WTC11 (cell line): ENCODE results near the gene KRTAP25-1. TPM values are rescaled to one million over a fixed set of nuclear protein-coding genes. Genes with fewer than 3 reads are reported as not detected.

Source experiments
- ATAC-seq: fragments of 200-7000 bp; cut with Tn5 transposase; 2 replicates; pipeline ENCODE4 v1.10.0; 2021; ENCODE audit warnings: mild to moderate bottlenecking, moderate library complexity
- CTCF ChIA-PET: fragments of 300-600 bp; sonication (Branson Sonifier 250); formaldehyde crosslinking; loops from one replicate; lab custom pipeline; 2021; ENCODE audit warnings: antibody characterized with exemption; lab: Charles Lee
- POLR2A ChIA-PET: fragments of 350-600 bp; sonication (Branson Sonifier 250); formaldehyde crosslinking; loops from one replicate; lab custom pipeline; 2021; ENCODE audit warnings: antibody characterized with exemption; lab: Charles Lee
- DNase-seq: peaks from one replicate; pipeline ENCODE4 v3.0.0; 2021; ENCODE audit warnings: low spot score
- H3K27ac Mint-ChIP-seq: 2 replicates; pipeline ENCODE4 v1.8.0; 2021; ENCODE audit warnings: mixed read lengths
- H3K27me3 Mint-ChIP-seq: 2 replicates; pipeline ENCODE4 v1.8.0; 2021; ENCODE audit warnings: low read depth, mild to moderate bottlenecking, moderate library complexity, mixed read lengths
- H3K36me3 Mint-ChIP-seq: 2 replicates; pipeline ENCODE4 v1.8.0; 2021; ENCODE audit warnings: mixed read lengths
- H3K4me1 Mint-ChIP-seq: 2 replicates; pipeline ENCODE4 v1.8.0; 2022; ENCODE audit warnings: mixed read lengths
- H3K4me3 Mint-ChIP-seq: 2 replicates; pipeline ENCODE4 v1.8.0; 2021; ENCODE audit warnings: mild to moderate bottlenecking, moderate library complexity, mixed read lengths
- H3K9me3 Mint-ChIP-seq: 2 replicates; pipeline ENCODE4 v1.8.0; 2021; ENCODE audit warnings: mixed read lengths
- ATF1 ChIP-seq: sonication (generic); formaldehyde crosslinking; IDR thresholded peaks from 2 replicates; pipeline ENCODE4 v1.8.1; 2023; ENCODE audit warnings: mild to moderate bottlenecking, moderate library complexity, missing genetic modification reagents
- CDX4 ChIP-seq: fragments of 250-450 bp; sonication (Bioruptor Pico); IDR thresholded peaks from 2 replicates; pipeline ENCODE4 v1.9.0; 2021; ENCODE audit warnings: moderate library complexity, mild to moderate bottlenecking, inconsistent platforms, borderline replicate concordance
- ELF4 ChIP-seq: sonication (generic); formaldehyde crosslinking; IDR thresholded peaks from 2 replicates; pipeline ENCODE4 v1.8.1; 2022; ENCODE audit warnings: low read depth, mild to moderate bottlenecking, moderate library complexity, missing genetic modification reagents
- GRHL2 ChIP-seq: fragments of 250-450 bp; sonication (Bioruptor Pico); IDR thresholded peaks from 2 replicates; pipeline ENCODE4 v1.8.0; 2022; ENCODE audit warnings: mild to moderate bottlenecking, moderate library complexity; ENCODE audit not compliant: insufficient replicate concordance, severe bottlenecking
- JUN ChIP-seq: sonication (generic); formaldehyde crosslinking; IDR thresholded peaks from 2 replicates; pipeline ENCODE4 v1.8.0; 2023; ENCODE audit warnings: mild to moderate bottlenecking, missing genetic modification reagents
- MXD4 ChIP-seq: fragments of 250-450 bp; sonication (Bioruptor Pico); IDR thresholded peaks from 2 replicates; pipeline ENCODE4 v1.8.0; 2021; ENCODE audit warnings: mild to moderate bottlenecking, moderate library complexity, borderline replicate concordance
- NR3C1 ChIP-seq: sonication (generic); formaldehyde crosslinking; conservative IDR thresholded peaks from 2 replicates; pipeline ENCODE4 v1.8.1; 2023; ENCODE audit warnings: low read depth, mild to moderate bottlenecking, missing genetic modification reagents
- PRRX2 ChIP-seq: fragments of 250-450 bp; sonication (Bioruptor Pico); IDR thresholded peaks from 2 replicates; pipeline ENCODE4 v1.8.0; 2021; ENCODE audit warnings: mild to moderate bottlenecking
- SP1 ChIP-seq: sonication (generic); formaldehyde crosslinking; conservative IDR thresholded peaks from 2 replicates; pipeline ENCODE4 v1.8.1; 2022; ENCODE audit warnings: missing genetic modification reagents
- TCF7 ChIP-seq: sonication (generic); formaldehyde crosslinking; IDR thresholded peaks from 2 replicates; pipeline ENCODE4 v1.8.0; 2022; ENCODE audit warnings: mild to moderate bottlenecking, low read depth, missing genetic modification reagents, moderate library complexity
- TP53 ChIP-seq: sonication (generic); formaldehyde crosslinking; IDR thresholded peaks from 2 replicates; pipeline ENCODE4 v1.8.1; 2023; ENCODE audit warnings: mild to moderate bottlenecking, missing genetic modification reagents
- USF2 ChIP-seq: sonication (generic); formaldehyde crosslinking; IDR thresholded peaks from 2 replicates; pipeline ENCODE4 v1.8.1; 2023; ENCODE audit warnings: mild to moderate bottlenecking, missing genetic modification reagents, moderate library complexity
- ZNF416 ChIP-seq: fragments of 250-450 bp; sonication (Bioruptor Pico); IDR thresholded peaks from 2 replicates; pipeline ENCODE4 v1.9.0; 2021; ENCODE audit warnings: mild to moderate bottlenecking, inconsistent platforms
- total RNA-seq: library from RNA; stranded (reverse); gene quantifications from 3 replicates; pipeline ENCODE4 v1.2.3, GENCODE V29; 2021
- TF ChIP-seq, protein P1 (sequence below): sonication (generic); formaldehyde crosslinking; IDR thresholded peaks from 2 replicates; pipeline ENCODE4 v1.8.0; 2022; ENCODE audit warnings: missing genetic modification reagents
- TF ChIP-seq, protein P2 (sequence below): sonication (generic); formaldehyde crosslinking; IDR thresholded peaks from 2 replicates; pipeline ENCODE4 v1.8.0; 2022; ENCODE audit warnings: mild to moderate bottlenecking, missing genetic modification reagents
- TF ChIP-seq, protein P3 (sequence below): sonication (generic); formaldehyde crosslinking; IDR thresholded peaks from 2 replicates; pipeline ENCODE4 v1.8.1; 2023; ENCODE audit warnings: mild to moderate bottlenecking, missing genetic modification reagents, borderline replicate concordance
- TF ChIP-seq, protein P4 (sequence below): sonication (generic); formaldehyde crosslinking; IDR thresholded peaks from 2 replicates; pipeline ENCODE4 v1.8.1; 2022; ENCODE audit warnings: mild to moderate bottlenecking, moderate library complexity, missing genetic modification reagents
- TF ChIP-seq, protein P5 (sequence below): sonication (generic); formaldehyde crosslinking; IDR thresholded peaks from 2 replicates; pipeline ENCODE4 v1.8.0; 2022; ENCODE audit warnings: mild to moderate bottlenecking, missing genetic modification reagents

Gene KRTAP25-1
- total RNA-seq, 1 experiment from 2014 or later = not detected

- H3K27ac Mint-ChIP-seq = no peak overlapping the region
- POLR2A ChIA-PET = no interaction called here
- TF ChIP-seq ZNF416 (CRISPR knock-in tag) (no peak), PRRX2 (CRISPR knock-in tag) (no peak), CDX4 (CRISPR knock-in tag) (no peak), TCF7 (CRISPR knock-in tag) (no peak), USF2 (CRISPR knock-in tag) (no peak), TP53 (CRISPR knock-in tag) (no peak), GRHL2 (CRISPR knock-in tag) (no peak), JUN (no peak), ATF1 (CRISPR knock-in tag) (no peak), ELF4 (CRISPR knock-in tag) (no peak), MXD4 (CRISPR knock-in tag) (no peak), NR3C1 (CRISPR knock-in tag) (no peak), SP1 (no peak)
- TF ChIP-seq, protein P1, sequence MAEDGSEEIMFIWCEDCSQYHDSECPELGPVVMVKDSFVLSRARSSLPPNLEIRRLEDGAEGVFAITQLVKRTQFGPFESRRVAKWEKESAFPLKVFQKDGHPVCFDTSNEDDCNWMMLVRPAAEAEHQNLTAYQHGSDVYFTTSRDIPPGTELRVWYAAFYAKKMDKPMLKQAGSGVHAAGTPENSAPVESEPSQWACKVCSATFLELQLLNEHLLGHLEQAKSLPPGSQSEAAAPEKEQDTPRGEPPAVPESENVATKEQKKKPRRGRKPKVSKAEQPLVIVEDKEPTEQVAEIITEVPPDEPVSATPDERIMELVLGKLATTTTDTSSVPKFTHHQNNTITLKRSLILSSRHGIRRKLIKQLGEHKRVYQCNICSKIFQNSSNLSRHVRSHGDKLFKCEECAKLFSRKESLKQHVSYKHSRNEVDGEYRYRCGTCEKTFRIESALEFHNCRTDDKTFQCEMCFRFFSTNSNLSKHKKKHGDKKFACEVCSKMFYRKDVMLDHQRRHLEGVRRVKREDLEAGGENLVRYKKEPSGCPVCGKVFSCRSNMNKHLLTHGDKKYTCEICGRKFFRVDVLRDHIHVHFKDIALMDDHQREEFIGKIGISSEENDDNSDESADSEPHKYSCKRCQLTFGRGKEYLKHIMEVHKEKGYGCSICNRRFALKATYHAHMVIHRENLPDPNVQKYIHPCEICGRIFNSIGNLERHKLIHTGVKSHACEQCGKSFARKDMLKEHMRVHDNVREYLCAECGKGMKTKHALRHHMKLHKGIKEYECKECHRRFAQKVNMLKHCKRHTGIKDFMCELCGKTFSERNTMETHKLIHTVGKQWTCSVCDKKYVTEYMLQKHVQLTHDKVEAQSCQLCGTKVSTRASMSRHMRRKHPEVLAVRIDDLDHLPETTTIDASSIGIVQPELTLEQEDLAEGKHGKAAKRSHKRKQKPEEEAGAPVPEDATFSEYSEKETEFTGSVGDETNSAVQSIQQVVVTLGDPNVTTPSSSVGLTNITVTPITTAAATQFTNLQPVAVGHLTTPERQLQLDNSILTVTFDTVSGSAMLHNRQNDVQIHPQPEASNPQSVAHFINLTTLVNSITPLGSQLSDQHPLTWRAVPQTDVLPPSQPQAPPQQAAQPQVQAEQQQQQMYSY = no peak
- TF ChIP-seq, protein P2, sequence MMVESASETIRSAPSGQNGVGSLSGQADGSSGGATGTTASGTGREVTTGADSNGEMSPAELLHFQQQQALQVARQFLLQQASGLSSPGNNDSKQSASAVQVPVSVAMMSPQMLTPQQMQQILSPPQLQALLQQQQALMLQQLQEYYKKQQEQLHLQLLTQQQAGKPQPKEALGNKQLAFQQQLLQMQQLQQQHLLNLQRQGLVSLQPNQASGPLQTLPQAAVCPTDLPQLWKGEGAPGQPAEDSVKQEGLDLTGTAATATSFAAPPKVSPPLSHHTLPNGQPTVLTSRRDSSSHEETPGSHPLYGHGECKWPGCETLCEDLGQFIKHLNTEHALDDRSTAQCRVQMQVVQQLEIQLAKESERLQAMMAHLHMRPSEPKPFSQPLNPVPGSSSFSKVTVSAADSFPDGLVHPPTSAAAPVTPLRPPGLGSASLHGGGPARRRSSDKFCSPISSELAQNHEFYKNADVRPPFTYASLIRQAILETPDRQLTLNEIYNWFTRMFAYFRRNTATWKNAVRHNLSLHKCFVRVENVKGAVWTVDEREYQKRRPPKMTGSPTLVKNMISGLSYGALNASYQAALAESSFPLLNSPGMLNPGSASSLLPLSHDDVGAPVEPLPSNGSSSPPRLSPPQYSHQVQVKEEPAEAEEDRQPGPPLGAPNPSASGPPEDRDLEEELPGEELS = no peak
- TF ChIP-seq, protein P3, sequence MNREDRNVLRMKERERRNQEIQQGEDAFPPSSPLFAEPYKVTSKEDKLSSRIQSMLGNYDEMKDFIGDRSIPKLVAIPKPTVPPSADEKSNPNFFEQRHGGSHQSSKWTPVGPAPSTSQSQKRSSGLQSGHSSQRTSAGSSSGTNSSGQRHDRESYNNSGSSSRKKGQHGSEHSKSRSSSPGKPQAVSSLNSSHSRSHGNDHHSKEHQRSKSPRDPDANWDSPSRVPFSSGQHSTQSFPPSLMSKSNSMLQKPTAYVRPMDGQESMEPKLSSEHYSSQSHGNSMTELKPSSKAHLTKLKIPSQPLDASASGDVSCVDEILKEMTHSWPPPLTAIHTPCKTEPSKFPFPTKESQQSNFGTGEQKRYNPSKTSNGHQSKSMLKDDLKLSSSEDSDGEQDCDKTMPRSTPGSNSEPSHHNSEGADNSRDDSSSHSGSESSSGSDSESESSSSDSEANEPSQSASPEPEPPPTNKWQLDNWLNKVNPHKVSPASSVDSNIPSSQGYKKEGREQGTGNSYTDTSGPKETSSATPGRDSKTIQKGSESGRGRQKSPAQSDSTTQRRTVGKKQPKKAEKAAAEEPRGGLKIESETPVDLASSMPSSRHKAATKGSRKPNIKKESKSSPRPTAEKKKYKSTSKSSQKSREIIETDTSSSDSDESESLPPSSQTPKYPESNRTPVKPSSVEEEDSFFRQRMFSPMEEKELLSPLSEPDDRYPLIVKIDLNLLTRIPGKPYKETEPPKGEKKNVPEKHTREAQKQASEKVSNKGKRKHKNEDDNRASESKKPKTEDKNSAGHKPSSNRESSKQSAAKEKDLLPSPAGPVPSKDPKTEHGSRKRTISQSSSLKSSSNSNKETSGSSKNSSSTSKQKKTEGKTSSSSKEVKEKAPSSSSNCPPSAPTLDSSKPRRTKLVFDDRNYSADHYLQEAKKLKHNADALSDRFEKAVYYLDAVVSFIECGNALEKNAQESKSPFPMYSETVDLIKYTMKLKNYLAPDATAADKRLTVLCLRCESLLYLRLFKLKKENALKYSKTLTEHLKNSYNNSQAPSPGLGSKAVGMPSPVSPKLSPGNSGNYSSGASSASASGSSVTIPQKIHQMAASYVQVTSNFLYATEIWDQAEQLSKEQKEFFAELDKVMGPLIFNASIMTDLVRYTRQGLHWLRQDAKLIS (CRISPR knock-in tag) = no peak
- TF ChIP-seq, protein P4, sequence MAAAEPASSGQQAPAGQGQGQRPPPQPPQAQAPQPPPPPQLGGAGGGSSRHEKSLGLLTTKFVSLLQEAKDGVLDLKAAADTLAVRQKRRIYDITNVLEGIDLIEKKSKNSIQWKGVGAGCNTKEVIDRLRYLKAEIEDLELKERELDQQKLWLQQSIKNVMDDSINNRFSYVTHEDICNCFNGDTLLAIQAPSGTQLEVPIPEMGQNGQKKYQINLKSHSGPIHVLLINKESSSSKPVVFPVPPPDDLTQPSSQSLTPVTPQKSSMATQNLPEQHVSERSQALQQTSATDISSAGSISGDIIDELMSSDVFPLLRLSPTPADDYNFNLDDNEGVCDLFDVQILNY (CRISPR knock-in tag) = no peak
- TF ChIP-seq, protein P5, sequence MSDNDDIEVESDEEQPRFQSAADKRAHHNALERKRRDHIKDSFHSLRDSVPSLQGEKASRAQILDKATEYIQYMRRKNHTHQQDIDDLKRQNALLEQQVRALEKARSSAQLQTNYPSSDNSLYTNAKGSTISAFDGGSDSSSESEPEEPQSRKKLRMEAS (CRISPR knock-in tag) = no peak
- no peak for ATAC-seq
- peaks cover 8% of the 10 kb centered on the region for H3K9me3 Mint-ChIP-seq
- no peaks in the 10 kb centered on the region for H3K36me3 Mint-ChIP-seq
- no peaks in the 10 kb centered on the region for H3K4me1 Mint-ChIP-seq
- no peak for DNase-seq
- H3K4me3 Mint-ChIP-seq = no peak overlapping the region
- CTCF ChIA-PET = no interaction called here
- no peaks in the 10 kb centered on the region; the same call in 1 of the 2 replicates for H3K27me3 Mint-ChIP-seq
Observed at GRCh38 chr21:30249936-30250335, 39.4 kb downstream of the KRTAP25-1 start.
